Measurements from ENCODE around the gene CCR5. TPM values are rescaled to one million over a fixed set of nuclear protein-coding genes. Genes with fewer than 3 reads are reported as not detected.
A peak's percentile ranks its signal among the peaks of the same experiment; 100 is the strongest.

Gene CCR5
- total RNA-seq, 2 donors from 2014 or later = not detected

DNA sequence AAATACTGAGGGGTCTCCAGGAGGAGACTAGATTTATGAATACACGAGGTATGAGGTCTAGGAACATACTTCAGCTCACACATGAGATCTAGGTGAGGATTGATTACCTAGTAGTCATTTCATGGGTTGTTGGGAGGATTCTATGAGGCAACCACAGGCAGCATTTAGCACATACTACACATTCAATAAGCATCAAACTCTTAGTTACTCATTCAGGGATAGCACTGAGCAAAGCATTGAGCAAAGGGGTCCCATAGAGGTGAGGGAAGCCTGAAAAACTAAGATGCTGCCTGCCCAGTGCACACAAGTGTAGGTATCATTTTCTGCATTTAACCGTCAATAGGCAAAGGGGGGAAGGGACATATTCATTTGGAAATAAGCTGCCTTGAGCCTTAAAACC is 4.5 kb downstream of the CCR5 start:
- H3K27ac ChIP-seq (ENCODE audit: low read depth, low read length) = no peak overlapping the region
- peaks cover 4% of the 10 kb centered on the region for H3K4me1 ChIP-seq (ENCODE audit: control insufficient read depth, insufficient read depth, low read length)
- H3K9me3 ChIP-seq (ENCODE audit: control insufficient read depth, low read length) = no peaks in the 10 kb centered on the region
- no peak for DNase-seq
- Mint-ChIP-seq H3K9me3 (no peaks in the 10 kb centered on the region), H3K4me3 (no peak overlapping the region), H3K27ac (no peak overlapping the region), H3K27me3 (ENCODE audit: insufficient read depth) (peaks cover 3% of the 10 kb centered on the region), H3K4me1 (peaks cover 9% of the 10 kb centered on the region), H3K36me3 (ENCODE audit: low read depth) (no peaks in the 10 kb centered on the region)
- no peak overlapping the region for H3K4me3 ChIP-seq (ENCODE audit: low read length)
- TF ChIP-seq, protein P1, sequence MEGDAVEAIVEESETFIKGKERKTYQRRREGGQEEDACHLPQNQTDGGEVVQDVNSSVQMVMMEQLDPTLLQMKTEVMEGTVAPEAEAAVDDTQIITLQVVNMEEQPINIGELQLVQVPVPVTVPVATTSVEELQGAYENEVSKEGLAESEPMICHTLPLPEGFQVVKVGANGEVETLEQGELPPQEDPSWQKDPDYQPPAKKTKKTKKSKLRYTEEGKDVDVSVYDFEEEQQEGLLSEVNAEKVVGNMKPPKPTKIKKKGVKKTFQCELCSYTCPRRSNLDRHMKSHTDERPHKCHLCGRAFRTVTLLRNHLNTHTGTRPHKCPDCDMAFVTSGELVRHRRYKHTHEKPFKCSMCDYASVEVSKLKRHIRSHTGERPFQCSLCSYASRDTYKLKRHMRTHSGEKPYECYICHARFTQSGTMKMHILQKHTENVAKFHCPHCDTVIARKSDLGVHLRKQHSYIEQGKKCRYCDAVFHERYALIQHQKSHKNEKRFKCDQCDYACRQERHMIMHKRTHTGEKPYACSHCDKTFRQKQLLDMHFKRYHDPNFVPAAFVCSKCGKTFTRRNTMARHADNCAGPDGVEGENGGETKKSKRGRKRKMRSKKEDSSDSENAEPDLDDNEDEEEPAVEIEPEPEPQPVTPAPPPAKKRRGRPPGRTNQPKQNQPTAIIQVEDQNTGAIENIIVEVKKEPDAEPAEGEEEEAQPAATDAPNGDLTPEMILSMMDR (conservative IDR thresholded peaks at IDR 0.05) = no peak
- no peak overlapping the region for H3K9ac ChIP-seq (ENCODE audit: extremely low read depth, low read length, poor library complexity, severe bottlenecking)
- no peaks in the 10 kb centered on the region for H3K27me3 ChIP-seq (ENCODE audit: control insufficient read depth, insufficient read depth, low read length, poor library complexity, severe bottlenecking)
- 92% methylated on average over 2 of the region's 2 CpGs; no CpG with 5 or more reads in 1 of the 2 experiments for WGBS, 2 experiments (ENCODE audit: insufficient coverage in 1 of 2, insufficient read length in 1 of 2)
- no peaks in the 10 kb centered on the region for H3K36me3 ChIP-seq (ENCODE audit: control insufficient read depth, insufficient read depth, low read length)

DNA sequence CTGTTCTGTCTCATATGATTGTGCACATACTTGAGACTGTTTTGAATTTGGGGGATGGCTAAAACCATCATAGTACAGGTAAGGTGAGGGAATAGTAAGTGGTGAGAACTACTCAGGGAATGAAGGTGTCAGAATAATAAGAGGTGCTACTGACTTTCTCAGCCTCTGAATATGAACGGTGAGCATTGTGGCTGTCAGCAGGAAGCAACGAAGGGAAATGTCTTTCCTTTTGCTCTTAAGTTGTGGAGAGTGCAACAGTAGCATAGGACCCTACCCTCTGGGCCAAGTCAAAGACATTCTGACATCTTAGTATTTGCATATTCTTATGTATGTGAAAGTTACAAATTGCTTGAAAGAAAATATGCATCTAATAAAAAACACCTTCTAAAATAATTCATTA is 5.1 kb downstream of the CCR5 start:
- Histone ChIP-seq H3K27ac (ENCODE audit: low read depth, low read length) (no peak overlapping the region), H3K27me3 (ENCODE audit: control insufficient read depth, insufficient read depth, low read length, poor library complexity, severe bottlenecking) (no peaks in the 10 kb centered on the region), H3K9ac (ENCODE audit: extremely low read depth, low read length, poor library complexity, severe bottlenecking) (no peak overlapping the region), H3K4me1 (ENCODE audit: control insufficient read depth, insufficient read depth, low read length) (peaks cover 7% of the 10 kb centered on the region), H3K36me3 (ENCODE audit: control insufficient read depth, insufficient read depth, low read length) (no peaks in the 10 kb centered on the region), H3K9me3 (ENCODE audit: control insufficient read depth, low read length) (no peaks in the 10 kb centered on the region), H3K4me3 (ENCODE audit: low read length) (no peak overlapping the region)
- no peak overlapping the region for H3K27ac Mint-ChIP-seq
- DNase-seq = no peak
- no peaks in the 10 kb centered on the region for H3K36me3 Mint-ChIP-seq (ENCODE audit: low read depth)
- 43 to 67% methylated on average over 1 to 2 of the region's 2 CpGs for WGBS, 2 experiments (ENCODE audit: insufficient coverage in 1 of 2, insufficient read length in 1 of 2)
- H3K27me3 Mint-ChIP-seq (ENCODE audit: insufficient read depth) = peaks cover 3% of the 10 kb centered on the region
- TF ChIP-seq, protein P1 (conservative IDR thresholded peaks at IDR 0.05) = no peak
- H3K4me1 Mint-ChIP-seq = peaks cover 12% of the 10 kb centered on the region
- no peaks in the 10 kb centered on the region for H3K9me3 Mint-ChIP-seq
- H3K4me3 Mint-ChIP-seq = no peak overlapping the region

DNA sequence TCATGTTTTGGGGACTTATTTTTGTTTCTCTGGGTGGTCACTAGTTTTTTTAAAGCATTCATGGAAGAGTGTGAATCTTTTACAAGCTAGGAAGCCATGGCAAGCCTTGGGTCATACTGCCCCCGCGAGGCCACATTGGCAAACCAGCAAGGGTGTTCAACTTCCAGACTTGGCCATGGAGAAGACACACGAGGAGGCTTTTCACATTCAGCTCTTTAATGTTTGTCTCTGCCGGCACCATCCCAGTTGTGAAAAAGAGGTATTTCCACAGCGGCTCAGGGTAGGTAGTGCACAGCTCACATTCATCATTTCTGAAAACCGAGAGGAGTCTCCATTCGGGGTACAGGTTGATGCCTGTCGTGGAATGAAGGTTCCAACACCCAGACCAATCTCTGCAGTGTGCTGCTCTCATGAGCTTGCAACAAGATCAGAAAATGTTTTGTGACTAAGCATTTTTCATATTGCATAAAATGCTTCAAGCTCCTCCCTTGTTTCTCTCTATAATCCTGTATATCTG is 7.7 kb downstream of the CCR5 start:
- no peaks in the 10 kb centered on the region for H3K36me3 Mint-ChIP-seq (ENCODE audit: low read depth)
- H3K9me3 Mint-ChIP-seq = no peaks in the 10 kb centered on the region
- peak; percentile 91 for DNase-seq
- peaks cover 16% of the 10 kb centered on the region for H3K4me1 ChIP-seq (ENCODE audit: control insufficient read depth, insufficient read depth, low read length)
- H3K4me3 Mint-ChIP-seq = no peak overlapping the region
- peaks cover 19% of the 10 kb centered on the region for H3K4me1 Mint-ChIP-seq
- no peak overlapping the region for H3K27ac Mint-ChIP-seq
- peaks cover 3% of the 10 kb centered on the region for H3K27me3 Mint-ChIP-seq (ENCODE audit: insufficient read depth)
- no peaks in the 10 kb centered on the region for H3K9me3 ChIP-seq (ENCODE audit: control insufficient read depth, low read length)
- no peaks in the 10 kb centered on the region for H3K27me3 ChIP-seq (ENCODE audit: control insufficient read depth, insufficient read depth, low read length, poor library complexity, severe bottlenecking)
- no peaks in the 10 kb centered on the region for H3K36me3 ChIP-seq (ENCODE audit: control insufficient read depth, insufficient read depth, low read length)
- 58 to 60% methylated on average over 8 of the region's 8 CpGs for WGBS, 2 experiments (ENCODE audit: insufficient coverage in 1 of 2, insufficient read length in 1 of 2)
- TF ChIP-seq, protein P1 (conservative IDR thresholded peaks at IDR 0.05) = peak; percentile 92
- no peak overlapping the region for H3K27ac ChIP-seq (ENCODE audit: low read depth, low read length)
- no peak overlapping the region for H3K4me3 ChIP-seq (ENCODE audit: low read length)
- H3K9ac ChIP-seq (ENCODE audit: extremely low read depth, low read length, poor library complexity, severe bottlenecking) = no peak overlapping the region

Measured in endodermal cell (in vitro differentiated cells).